GM18873 (cell line): ENCODE results near the gene DENND4B.
"Not testable (repeated sequence)": the region's sequence is repeated elsewhere in the genome, so short reads cannot be mapped to it uniquely, and the experiment has no call there.

Source experiments
- ATAC-seq: cut with Tn5 transposase; IDR thresholded peaks from one replicate; pipeline ENCODE4 v1.9.1; 2021; ENCODE audit warnings: mild to moderate bottlenecking, moderate library complexity, moderate number of reproducible peaks; ENCODE audit not compliant: unreplicated experiment, low FRiP score

DENND4B gene, protein sequence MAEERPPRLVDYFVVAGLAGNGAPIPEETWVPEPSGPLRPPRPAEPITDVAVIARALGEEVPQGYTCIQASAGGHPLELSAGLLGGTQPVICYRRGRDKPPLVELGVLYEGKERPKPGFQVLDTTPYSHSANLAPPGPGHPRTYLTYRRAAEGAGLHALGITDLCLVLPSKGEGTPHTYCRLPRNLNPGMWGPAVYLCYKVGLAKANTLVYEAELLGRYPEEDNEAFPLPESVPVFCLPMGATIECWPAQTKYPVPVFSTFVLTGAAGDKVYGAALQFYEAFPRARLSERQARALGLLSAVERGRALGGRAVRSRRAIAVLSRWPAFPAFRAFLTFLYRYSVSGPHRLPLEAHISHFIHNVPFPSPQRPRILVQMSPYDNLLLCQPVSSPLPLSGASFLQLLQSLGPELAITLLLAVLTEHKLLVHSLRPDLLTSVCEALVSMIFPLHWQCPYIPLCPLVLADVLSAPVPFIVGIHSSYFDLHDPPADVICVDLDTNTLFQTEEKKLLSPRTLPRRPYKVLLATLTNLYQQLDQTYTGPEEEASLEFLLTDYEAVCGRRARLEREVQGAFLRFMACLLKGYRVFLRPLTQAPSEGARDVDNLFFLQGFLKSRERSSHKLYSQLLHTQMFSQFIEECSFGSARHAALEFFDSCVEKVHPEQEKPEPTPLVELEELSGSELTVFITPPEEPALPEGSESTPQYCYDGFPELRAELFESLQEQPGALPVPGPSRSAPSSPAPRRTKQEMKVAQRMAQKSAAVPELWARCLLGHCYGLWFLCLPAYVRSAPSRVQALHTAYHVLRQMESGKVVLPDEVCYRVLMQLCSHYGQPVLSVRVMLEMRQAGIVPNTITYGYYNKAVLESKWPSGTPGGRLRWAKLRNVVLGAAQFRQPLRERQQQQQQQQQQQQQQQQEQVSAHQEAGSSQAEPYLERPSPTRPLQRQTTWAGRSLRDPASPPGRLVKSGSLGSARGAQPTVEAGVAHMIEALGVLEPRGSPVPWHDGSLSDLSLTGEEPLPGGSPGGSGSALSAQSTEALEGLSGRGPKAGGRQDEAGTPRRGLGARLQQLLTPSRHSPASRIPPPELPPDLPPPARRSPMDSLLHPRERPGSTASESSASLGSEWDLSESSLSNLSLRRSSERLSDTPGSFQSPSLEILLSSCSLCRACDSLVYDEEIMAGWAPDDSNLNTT (N-terminal part only)

DNA sequence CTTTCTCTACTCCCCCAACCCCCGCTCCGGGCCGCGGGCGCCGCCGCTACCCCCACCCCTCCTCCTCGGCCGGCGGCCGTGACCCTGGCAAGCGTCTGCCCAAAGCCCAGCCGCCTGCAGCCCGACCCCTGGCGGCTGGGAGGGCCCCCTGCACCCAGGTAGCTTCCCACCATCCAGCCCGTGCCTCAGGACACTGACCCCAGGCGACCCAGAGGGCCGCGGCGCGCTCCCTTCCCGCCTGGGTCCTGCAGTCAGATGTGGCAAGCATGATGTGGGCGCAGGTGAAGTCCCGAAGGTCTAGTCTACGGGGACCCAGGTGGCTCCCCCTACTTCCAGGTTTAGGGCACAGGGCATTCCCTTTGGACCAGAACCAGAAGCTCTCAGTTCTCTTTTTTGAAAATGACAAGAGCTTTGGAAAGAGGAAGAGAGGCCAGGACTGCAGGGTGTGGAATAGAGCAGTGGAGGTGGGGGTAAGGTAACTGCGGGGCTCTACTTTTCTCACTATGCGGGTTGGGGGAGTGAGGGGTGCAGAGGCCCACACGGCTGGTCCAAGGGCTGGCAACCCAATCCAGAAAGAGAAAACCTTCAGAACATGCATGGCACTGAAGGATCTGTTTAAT, at the start of gene DENND4B:
TSS of gene DENND4B (minus strand) at position 97 of the 620 bp plus-strand sequence. CDS start 2,344 bp downstream, outside the sequence.
- ATAC-seq, result peak; percentile 32

DNA sequence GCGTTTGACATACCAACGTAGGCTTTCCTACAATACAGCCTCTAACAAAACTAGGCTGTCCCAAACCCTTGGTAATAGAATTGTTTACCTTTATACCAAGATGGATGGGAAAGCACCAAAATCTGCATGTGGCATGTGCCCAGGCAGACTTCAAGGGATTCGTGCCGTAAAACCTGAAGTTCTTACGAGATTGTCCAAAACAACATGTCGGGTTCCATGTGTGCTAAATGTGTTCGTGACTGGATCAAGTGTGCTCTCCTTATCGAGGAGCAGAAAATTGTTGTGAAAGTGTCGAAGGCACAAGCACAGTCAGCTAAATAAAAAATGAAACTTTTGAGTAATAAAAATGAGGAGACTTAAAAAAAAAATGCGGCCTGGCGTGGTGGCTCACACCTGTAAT, 49.1 kb upstream of the DENND4B start:
- no peak for ATAC-seq

DNA sequence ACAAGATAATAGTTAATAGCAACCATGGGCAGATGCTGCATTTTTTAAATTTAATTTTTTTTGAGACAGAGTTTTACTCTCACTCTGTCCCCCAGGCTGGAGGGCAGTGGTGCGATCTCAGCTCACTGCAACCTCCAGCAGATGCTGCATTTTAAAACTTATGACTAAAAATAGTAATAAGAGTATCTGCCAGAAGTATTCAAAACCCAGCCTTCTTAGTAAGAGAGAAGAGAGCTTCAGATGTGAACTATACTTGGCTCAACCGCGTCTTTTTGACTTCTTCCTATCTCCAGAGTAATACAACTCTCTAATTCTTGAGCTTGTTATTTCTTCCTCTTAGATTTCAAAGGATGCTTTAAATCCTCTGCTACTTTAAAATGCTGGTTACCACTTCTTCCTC, 48.7 kb upstream of the DENND4B start:
- no peak for ATAC-seq

DNA sequence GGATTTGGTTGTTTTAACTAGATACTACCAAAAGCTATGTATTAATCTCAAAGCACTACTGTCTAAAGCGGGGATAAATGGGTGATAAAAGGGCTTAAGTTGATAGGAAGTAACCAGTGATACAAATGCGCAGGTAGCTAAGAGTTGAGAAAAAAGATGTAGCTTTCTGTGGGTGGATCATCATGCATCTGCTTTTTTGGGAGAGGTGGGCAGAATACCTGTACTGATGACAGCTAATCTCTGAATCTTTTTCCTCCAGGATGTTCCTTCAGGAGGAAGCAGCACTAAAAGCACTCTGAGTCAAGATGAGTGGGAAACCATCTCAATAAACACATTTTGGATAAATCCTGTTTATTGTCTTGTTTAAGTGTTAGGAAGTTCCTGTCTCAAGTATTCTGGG, 45.3 kb upstream of the DENND4B start:
- no peak for ATAC-seq

DNA sequence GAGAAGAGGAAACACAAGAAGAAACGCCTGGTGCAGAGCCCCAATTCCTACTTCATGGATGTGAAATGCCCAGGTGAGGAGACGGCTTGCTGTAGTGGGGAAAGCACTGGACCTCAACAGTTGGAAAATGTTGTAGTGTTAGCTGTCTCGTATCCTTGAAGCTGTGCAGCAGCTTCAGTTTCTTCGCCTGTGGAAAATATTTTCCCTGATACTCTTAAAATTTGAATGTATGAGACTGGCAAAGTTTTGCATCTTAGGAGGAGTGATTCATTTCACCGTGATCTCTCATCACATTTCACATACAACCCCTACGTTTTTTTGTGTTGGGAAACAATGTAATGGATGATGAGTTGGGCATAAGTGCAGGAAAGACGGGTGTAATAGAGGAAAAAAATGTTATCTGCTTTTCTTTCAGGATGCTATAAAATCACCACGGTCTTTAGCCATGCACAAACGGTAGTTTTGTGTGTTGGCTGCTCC, 44.7 kb upstream of the DENND4B start:
- no peak for ATAC-seq

DNA sequence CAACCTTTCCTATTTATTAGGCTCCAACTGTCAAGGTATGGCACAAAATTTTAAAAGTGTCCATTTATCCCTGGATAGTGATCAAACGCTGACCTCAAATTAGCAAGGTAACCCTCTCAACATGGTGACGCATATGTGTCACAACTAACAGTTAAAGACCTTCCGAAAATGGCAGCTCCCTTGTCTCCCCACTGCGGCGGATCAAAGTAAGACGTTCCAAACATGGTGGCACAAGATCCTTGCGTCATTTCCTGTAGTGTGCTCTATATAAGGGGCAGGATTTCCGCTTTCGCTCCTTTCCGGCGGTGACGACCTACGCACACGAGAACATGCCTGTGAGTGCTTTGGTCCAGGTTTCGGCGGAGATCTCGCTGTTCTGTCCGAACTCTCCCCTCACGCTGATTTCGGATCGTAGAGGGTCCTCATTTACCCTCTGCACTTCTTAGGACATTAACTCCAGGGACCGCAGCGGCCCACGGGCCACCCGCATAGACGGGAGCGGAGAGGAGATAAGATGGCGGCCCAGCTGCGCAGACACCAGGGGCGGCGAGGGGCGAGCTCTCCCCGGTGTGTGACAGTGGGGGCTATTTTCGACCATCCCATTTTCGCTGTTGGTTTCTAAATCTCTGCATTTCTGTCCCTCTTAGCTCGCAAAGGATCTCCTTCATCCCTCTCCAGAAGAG, 44.1 kb upstream of the DENND4B start, which contains the start of gene RPS27:
TSS of gene RPS27 (plus strand) at position 295 of the 683 bp plus-strand sequence. CDS start at position 330, 35 bp downstream.
- ATAC-seq, result peak; percentile 72

DNA sequence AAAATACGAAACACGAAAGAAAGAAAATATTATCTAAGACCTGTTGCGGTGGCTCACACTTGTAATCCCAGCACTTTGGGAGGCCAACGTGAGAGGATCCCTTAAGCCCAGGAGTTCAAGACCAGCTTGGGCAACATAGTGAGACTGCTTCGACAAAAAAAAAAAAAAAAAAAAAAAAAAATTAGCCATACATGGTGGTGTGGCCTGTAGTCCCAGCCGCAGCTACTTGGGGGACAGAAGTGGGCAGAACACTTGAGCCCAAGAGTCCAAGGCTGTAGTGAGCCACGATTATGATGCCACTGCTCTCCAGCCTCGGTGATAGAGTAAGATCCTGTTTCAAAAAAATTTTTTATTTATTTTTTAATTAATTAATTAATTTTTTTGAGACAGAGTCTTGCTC, 41.1 kb upstream of the DENND4B start:
- no peak for ATAC-seq

DNA sequence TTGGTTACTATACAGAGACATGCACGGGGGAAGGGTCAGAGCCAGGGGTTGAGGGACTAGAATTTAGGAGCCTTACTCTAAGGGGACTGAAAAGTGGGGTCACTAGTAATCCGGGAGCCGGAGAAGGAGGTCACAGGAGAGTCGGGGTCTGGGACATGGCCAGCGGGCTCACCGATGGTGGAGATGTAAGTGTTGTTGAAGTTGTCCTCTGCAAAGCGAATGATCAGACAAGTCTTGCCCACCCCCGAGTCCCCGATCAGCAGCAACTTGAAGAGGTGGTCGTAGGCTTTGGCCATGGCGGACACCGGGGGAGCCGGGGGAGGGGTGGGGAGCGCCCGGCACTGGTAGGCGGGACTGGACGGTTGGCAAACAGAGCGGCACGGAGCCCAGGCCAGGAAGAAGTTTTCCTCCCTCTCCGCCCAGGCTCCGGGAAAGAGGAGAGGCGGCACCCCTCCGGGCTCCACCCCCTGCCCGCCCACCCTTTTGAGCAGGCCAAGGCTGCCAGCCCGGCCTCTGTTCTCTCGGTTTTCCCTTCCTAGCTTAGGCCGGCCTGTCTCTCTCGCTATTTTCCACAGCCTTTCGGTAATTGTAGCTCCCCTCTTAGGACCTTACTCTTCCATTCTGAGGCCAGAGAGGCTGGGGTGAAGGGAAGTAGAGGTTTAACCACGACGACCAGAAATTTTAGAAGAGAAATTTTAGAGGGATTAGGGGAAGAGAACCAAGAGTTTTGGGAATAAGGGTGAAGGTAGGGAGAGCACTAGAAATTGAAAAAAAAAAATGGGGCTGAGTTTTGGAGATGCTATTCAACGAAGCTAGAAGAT, 39.6 kb upstream of the DENND4B start, which contains the start of gene RAB13:
TSS of gene RAB13 (minus strand) at position 399 of the 821 bp plus-strand sequence. CDS start at position 296, 103 bp downstream.
- ATAC-seq, result no peak

DNA sequence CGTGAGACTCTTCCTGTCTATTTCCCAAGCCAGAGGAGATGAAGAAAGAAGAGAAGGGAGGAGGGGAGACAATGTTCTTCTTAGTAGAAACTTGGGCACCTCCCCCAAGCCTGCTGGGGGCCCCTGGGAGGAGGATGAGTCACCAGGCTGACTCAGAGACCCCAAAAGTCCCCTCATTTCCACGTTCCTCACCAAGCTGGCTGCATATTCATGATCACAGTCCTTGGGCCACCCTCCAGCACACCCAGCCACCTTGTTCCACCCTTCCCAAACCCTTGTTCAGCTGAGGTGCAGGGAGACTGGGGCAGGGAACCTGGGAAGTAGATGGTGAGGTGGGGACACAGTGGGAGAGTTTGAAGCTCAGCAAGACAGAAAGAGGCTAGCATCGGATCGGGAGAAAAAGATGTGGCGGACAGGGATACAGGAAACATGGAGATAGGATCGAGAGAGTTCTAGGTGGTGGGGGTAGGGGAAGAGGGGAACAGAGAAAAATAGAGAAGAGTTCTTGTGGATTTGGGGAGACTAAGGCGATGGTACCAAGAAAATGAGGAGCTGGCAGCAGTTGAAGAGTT, 38.9 kb upstream of the DENND4B start:
- no peak for ATAC-seq

DNA sequence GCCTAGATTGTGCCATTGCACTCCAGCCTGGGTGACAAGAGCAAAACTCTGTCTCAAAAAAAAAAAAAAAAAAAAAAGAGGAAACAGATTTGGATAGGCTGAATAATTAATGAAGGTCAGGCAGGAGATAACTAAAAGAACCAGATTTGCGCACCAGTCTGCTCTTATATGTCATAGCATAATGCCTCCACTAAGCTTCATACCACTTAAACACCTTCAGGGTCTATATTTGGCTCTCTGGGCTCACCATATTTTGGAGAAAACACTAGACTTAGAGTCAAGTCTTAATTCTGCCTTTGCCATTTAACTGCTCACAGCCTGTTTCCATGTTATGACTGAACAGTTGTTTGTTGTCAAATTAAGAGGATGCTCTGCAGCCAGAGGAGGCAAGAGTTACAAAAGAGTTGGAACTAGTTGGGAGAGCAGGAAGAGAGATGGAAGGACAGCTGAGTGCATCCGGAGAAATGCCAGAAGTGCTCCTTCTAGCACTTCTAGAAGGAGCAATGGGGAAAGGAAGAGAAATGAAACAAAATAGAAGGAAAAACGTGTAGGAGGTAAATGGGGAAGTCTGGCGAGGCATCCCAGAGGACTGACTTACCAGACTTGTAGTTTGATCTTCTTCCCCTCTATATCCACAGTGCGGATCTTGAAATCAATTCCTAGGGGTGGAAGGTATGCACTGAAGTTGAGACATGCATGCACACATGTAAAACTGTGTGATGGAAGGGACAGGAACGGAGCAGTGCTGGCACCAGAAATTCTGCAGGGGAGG, 37.8 kb upstream of the DENND4B start:
- ATAC-seq, result no peak

DNA sequence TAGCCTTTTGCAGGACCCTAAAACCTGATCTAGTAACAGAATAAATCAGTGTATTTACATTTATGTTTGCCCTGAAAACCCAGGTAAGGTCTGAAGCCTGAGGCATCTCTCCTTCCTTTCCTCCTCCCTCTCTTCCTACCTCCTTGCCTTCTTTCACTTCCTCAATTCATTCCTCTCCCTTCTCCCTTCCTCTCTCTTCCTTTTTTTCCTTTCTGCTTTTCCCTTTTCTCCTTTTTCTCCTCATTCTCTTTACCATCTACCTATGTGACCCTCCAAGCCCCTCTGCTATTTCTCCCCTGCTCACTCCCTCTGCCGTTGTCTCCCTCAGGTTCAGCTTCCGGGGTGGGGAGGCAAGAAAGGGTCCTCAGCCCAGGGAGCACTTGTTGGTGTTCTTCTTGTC, 35.2 kb upstream of the DENND4B start:
- not testable (repeated sequence) for ATAC-seq

DNA sequence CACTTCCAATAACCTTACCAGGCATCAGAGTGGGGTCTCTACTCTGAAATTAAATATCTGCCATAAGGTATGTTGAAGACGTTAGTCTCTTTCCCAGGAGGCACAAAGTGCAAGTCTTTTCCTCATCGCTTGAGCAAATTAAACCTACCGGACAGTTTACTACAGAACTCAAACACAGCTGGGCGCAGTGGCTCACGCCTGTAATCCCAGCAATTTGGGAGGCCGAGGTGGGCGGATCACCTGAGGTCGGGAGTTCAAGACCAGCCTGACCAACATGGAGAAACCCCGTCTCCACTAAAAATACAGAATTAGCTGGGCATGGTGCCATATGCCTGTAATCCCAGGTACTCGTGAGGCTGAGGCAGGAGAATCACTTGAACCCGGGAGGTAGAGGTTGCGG, 32.6 kb upstream of the DENND4B start:
- ATAC-seq, result not testable (repeated sequence)

DNA sequence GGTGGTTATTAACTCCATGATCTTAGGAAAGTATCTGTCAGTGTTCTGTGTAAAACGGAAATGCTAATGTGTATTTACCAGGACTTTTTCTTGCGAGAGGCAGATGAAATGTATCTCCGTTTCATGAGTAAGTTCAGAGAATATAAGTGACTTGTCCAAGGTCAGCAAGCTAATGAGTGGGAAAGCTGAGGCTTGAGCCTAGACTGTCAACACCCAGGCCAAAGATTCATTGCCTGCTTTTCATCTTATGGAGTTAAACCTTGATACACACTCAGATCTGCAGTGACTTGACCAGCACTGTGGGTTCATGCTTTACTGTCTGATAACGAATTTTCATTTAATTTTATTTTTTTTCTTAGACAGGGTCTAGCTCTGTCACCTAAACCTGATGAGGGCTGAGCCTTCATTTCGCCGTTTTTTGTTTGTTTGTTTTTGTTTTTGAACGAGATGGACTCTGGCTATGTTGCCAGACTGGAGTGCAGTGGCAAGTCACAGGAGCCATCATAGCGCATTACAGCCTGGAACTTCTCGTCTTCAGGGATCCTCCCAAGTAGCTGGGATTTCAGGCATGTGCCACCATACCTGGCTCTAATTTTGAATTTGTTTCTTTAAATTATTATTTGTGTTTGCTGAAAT, 31.9 kb upstream of the DENND4B start:
- ATAC-seq, result no peak

DNA sequence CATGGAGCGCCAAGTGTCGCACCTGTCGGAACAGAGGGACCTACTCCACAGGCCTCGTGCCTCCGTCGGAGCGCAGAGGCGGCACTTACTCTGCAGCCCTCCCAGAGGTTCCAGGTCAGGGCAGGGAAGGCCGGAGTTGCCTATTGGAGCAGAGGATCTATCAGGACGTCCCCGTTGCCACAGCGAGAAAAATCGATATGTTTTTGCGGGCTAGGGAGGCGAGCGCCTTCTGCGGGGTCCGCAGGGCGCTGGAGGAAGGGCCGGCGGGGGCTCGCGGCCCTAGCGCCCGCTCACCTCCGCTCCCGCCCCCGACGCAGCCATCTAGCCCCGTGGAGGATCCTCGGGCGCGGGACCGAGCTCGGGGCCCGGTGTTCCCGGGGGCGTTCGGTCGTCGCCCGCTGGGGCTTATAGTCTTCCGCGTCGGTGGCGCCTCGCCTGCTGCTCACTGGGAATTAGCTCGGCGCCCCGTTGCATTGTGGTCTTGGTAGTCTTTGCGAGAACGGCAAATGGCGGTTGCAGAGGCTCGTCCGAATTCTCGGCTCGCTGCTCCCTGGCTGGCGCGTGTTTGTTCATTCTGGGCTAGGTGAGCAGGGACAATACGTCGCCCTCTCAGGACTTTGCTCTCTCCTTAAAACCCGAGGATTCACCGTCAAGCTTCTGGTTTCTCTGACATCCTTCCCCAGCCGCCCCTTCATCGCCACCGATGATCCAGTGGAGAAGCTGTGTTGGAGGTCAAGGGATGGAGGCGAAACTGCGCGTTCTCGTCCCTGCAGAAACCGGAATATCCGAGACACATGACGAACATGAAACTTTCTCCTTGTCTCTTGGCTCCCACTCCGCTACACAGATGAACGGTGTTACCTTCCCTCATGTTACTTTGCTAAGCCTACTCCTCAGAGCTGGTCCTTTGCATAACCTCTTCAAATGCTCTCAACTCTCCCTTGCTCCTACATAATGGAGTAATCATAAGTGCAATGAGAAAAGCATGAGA, 31.0 kb upstream of the DENND4B start, which contains the start of gene JTB:
TSS of gene JTB (minus strand) at position 425 of the 991 bp plus-strand sequence. CDS start at position 3, 422 bp downstream.
- ATAC-seq, result no peak

DNA sequence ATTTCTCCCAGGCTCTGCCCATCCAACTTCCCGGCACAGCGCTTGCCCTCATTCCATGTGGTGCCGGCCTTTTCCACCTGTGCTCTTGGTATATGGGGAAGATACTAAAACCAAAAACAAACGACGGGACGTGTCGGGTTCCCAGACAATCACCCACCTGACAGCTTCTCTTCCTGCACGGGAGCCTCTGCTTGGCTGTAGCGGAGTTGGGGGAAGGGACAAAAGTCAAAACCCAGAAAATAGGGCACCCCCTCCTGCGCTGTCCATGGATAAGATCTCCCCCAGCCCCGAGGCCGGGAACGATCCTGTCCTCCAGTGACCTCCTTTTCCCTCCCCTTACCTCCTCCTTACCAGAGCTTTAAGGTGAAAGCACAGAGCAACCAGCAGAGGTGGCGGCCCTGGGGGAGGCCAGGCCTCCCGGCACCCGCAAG, 30.3 kb upstream of the DENND4B start:
- no peak for ATAC-seq

DNA sequence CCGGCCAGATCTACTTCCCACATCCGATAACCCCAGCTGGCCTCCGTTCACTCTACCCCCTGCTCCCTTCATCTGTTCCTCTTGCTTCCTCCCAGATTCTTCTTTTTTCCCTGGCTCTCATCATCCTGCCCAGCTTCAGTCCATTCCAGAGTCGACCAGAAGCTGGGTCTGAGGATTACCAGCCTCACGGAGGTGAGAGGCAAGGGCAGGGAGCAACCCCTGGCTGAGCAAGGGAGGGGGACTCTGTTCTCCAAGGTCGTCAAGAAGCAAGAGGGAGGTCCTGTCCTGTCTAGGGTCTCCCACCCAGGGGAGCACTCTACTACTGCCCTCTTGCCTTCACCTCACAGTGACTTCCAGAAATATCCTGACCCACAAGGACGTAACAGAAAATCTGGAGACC, 27.0 kb upstream of the DENND4B start:
- no peak for ATAC-seq
